ENCODE results near the gene LPCAT1. TPM values are rescaled to one million over a fixed set of nuclear protein-coding genes. Genes with fewer than 3 reads are reported as not detected.

The LPCAT1 gene
- total and polyA plus RNA-seq, 2 experiments from 2014 or later = 78.0 to 255 TPM

- H3K27ac ChIP-seq (ENCODE audit: low read depth) = no peak overlapping the region
- peaks cover 4% of the 10 kb centered on the region; the same call in 1 of the 2 replicates for H3F3A ChIP-seq (replicated peaks; ENCODE audit: low read depth)
- H3K4me2 ChIP-seq = no peak overlapping the region
- Mint-ChIP-seq H3K27ac (no peak overlapping the region), H3K4me1 (peaks cover 17% of the 10 kb centered on the region), H3K27me3 (ENCODE audit: insufficient read depth, low read depth, poor library complexity) (peaks cover 14% of the 10 kb centered on the region), H3K36me3 (ENCODE audit: low read depth) (no peaks in the 10 kb centered on the region; the same call in 2 of the 3 replicates), H3K9me3 (peaks cover 2% of the 10 kb centered on the region), H3K4me3 (no peak overlapping the region)
- no peak overlapping the region for H3K4me3 ChIP-seq
- TF ChIP-seq STAT1 (IDR thresholded peaks at IDR 0.05; ENCODE audit: unreplicated experiment) = no peak
- TF ChIP-seq, protein P1, sequence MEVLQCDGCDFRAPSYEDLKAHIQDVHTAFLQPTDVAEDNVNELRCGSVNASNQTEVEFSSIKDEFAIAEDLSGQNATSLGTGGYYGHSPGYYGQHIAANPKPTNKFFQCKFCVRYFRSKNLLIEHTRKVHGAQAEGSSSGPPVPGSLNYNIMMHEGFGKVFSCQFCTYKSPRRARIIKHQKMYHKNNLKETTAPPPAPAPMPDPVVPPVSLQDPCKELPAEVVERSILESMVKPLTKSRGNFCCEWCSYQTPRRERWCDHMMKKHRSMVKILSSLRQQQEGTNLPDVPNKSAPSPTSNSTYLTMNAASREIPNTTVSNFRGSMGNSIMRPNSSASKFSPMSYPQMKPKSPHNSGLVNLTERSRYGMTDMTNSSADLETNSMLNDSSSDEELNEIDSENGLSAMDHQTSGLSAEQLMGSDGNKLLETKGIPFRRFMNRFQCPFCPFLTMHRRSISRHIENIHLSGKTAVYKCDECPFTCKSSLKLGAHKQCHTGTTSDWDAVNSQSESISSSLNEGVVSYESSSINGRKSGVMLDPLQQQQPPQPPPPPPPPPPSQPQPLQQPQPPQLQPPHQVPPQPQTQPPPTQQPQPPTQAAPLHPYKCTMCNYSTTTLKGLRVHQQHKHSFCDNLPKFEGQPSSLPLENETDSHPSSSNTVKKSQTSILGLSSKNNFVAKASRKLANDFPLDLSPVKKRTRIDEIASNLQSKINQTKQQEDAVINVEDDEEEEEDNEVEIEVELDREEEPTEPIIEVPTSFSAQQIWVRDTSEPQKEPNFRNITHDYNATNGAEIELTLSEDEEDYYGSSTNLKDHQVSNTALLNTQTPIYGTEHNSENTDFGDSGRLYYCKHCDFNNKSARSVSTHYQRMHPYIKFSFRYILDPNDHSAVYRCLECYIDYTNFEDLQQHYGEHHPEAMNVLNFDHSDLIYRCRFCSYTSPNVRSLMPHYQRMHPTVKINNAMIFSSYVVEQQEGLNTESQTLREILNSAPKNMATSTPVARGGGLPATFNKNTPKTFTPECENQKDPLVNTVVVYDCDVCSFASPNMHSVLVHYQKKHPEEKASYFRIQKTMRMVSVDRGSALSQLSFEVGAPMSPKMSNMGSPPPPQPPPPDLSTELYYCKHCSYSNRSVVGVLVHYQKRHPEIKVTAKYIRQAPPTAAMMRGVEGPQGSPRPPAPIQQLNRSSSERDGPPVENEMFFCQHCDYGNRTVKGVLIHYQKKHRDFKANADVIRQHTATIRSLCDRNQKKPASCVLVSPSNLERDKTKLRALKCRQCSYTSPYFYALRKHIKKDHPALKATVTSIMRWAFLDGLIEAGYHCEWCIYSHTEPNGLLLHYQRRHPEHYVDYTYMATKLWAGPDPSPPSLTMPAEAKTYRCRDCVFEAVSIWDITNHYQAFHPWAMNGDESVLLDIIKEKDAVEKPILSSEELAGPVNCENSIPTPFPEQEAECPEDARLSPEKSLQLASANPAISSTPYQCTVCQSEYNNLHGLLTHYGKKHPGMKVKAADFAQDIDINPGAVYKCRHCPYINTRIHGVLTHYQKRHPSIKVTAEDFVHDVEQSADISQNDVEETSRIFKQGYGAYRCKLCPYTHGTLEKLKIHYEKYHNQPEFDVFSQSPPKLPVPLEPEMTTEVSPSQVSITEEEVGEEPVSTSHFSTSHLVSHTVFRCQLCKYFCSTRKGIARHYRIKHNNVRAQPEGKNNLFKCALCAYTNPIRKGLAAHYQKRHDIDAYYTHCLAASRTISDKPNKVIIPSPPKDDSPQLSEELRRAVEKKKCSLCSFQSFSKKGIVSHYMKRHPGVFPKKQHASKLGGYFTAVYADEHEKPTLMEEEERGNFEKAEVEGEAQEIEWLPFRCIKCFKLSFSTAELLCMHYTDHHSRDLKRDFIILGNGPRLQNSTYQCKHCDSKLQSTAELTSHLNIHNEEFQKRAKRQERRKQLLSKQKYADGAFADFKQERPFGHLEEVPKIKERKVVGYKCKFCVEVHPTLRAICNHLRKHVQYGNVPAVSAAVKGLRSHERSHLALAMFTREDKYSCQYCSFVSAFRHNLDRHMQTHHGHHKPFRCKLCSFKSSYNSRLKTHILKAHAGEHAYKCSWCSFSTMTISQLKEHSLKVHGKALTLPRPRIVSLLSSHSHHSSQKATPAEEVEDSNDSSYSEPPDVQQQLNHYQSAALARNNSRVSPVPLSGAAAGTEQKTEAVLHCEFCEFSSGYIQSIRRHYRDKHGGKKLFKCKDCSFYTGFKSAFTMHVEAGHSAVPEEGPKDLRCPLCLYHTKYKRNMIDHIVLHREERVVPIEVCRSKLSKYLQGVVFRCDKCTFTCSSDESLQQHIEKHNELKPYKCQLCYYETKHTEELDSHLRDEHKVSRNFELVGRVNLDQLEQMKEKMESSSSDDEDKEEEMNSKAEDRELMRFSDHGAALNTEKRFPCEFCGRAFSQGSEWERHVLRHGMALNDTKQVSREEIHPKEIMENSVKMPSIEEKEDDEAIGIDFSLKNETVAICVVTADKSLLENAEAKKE (CRISPR knock-in tag; IDR thresholded peaks at IDR 0.05) = no peak
- no peak for TF ChIP-seq REST (IDR thresholded peaks at IDR 0.05; ENCODE audit: unreplicated experiment)
- no peak for TF ChIP-seq POLR2AphosphoS5 (IDR thresholded peaks at IDR 0.05; ENCODE audit: low read depth)
- H3K9me2 ChIP-seq (ENCODE audit: insufficient read depth) = no peaks in the 10 kb centered on the region
- H4K20me1 ChIP-seq (replicated peaks; ENCODE audit: insufficient read depth) = no peaks in the 10 kb centered on the region
- peaks cover 13% of the 10 kb centered on the region for H3K4me1 ChIP-seq (ENCODE audit: insufficient read depth)
- no peaks in the 10 kb centered on the region for H3K36me3 ChIP-seq (ENCODE audit: insufficient read depth)
- DNase-seq (ENCODE audit: low spot score) (no peak), ATAC-seq (no peak)
- H2AFZ ChIP-seq = no peak overlapping the region
- H3K27me3 ChIP-seq (ENCODE audit: insufficient read depth) = no peaks in the 10 kb centered on the region
- no peaks in the 10 kb centered on the region for H3K79me2 ChIP-seq (replicated peaks; ENCODE audit: insufficient read depth)
These were observed 108.0 kb downstream of the LPCAT1 start for GRCh38 chr5:1415626-1416360.

All from GM23338 (cell line).